ENCODE data around the gene NAA10.

GRCh38 chrX:153931748-153932147 lies 3.1 kb downstream of the NAA10 start:
- TF ChIP-seq CTCF (IDR thresholded peaks at IDR 0.05) (no peak), POLR2A (IDR thresholded peaks at IDR 0.05) (no peak)
